Small intestine (tissue), 7 donors: ENCODE data around the gene UBA52. TPM values are rescaled to one million over a fixed set of nuclear protein-coding genes. Genes with fewer than 3 reads are reported as not detected.
"Not testable (repeated sequence)": the region's sequence is repeated elsewhere in the genome, so short reads cannot be mapped to it uniquely, and the experiment has no call there.

ENCODE experiments used
- DNase-seq, 2 donors: peaks; one replicate each; pipeline versions ENCODE4 v3.0.0 to v3.0.0-alpha.2; 2013
- FAIRE-seq: peaks from 2 replicates; lab custom pipeline; 2012; peaks lifted over from hg19 to GRCh38; lab: Jason Lieb, UNC
- H3K27ac ChIP-seq, 3 donors: one replicate each; pipeline ENCODE4 v1.5.1; 2013; ENCODE audit warnings: low read length in 2 of 3, mild to moderate bottlenecking in 2 of 3, control low read depth in 1 of 3, inconsistent platforms in 1 of 3, low read depth in 1 of 3, moderate library complexity in 1 of 3
- H3K27me3 ChIP-seq, 3 donors: one replicate each; pipeline ENCODE4 v1.6.1; 2013; ENCODE audit warnings: low read length in 3 of 3, inconsistent platforms in 1 of 3; ENCODE audit not compliant: control insufficient read depth in 3 of 3, insufficient read depth in 3 of 3
- H3K36me3 ChIP-seq, 3 donors: one replicate each; pipeline ENCODE4 v1.6.1; 2013; ENCODE audit warnings: low read length in 3 of 3, inconsistent platforms in 1 of 3, low read depth in 1 of 3, mild to moderate bottlenecking in 1 of 3, moderate library complexity in 1 of 3; ENCODE audit not compliant: control insufficient read depth in 3 of 3, insufficient read depth in 2 of 3
- H3K4me1 ChIP-seq, 3 donors: one replicate each; pipeline ENCODE4 v1.6.1; 2013; ENCODE audit warnings: low read length in 2 of 3, inconsistent platforms in 1 of 3, low read depth in 1 of 3, mild to moderate bottlenecking in 1 of 3, moderate library complexity in 1 of 3; ENCODE audit not compliant: control insufficient read depth in 3 of 3, insufficient read depth in 2 of 3
- H3K4me3 ChIP-seq, 3 donors: one replicate each; pipeline ENCODE4 v1.5.1; 2013; ENCODE audit warnings: low read length in 3 of 3, control low read depth in 1 of 3, inconsistent platforms in 1 of 3, low read depth in 1 of 3, mild to moderate bottlenecking in 1 of 3, moderate library complexity in 1 of 3
- H3K9me3 ChIP-seq, 2 donors: one replicate each; pipeline ENCODE4 v1.6.1; 2013; ENCODE audit warnings: low read depth in 1 of 2, low read length in 1 of 2; ENCODE audit not compliant: control insufficient read depth in 2 of 2, insufficient read depth in 1 of 2
- WGBS, 3 donors: extraction: QIAGEN DNeasy Blood & Tissue Kit; methylation state at CpG; one replicate each; pipeline ENCODE4 v1.1.7; 2013; 5-methylcytosine and 5-hydroxymethylcytosine counted together
- polyA plus RNA-seq, 4 donors: library from polyadenylated mRNA; stranded (reverse) in 3 of 4; unstranded in 1 of 4; fragments of 200-250 nt in 3 of 4; fragments of 120-200 nt in 1 of 4; gene quantifications; one replicate each; pipeline versions ENCODE4 v1.2.1 to v1.2.3, GENCODE V29; 2013
- donor health status: healthy with polysubstance abuse.
- donor health status: control.
- donor health status: control.
- donor health status: Bipolar disorder and iron deficiency.
- donor health status: healthy.

The UBA52 gene
- polyA plus RNA-seq, 4 donors = 741 to 1,139 (median 935) TPM

DNA sequence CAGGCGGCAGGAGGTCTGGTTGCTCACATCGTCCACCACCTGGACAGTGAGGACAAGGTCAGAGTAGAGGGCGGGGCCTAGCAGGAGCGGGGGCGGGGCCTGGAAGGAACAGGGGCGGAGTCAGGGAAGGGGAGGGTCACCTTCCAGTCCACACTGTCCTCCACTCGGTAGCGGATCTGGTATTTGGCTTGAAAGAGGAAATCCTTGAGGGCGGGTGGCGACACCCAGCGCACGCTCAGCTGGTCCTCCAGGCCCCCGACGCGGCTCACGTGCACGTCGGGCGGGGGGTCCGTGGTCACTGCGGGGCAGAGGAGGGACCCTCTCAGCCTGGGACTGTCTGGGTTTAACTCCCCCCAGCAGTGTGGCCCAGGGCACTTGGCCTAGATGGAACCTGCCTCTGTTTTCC is 25.1 kb downstream of the UBA52 start:
- Histone ChIP-seq H3K36me3 (peaks cover 0 to 7% (median 0%) of the 10 kb centered on the region in 3 donors), H3K4me3 (no peak overlapping the region), H3K9me3 (no peaks in the 10 kb centered on the region), H3K4me1 (peaks cover 0 to 11% (median 6%) of the 10 kb centered on the region in 3 donors), H3K27me3 (peaks cover under 1 to 64% (median 2%) of the 10 kb centered on the region in 3 donors), H3K27ac (no peak overlapping the region)
- DNase-seq = peak; percentile 32 to 33
- no peak for FAIRE-seq
- WGBS, 3 donors = 13 to 18% (median 14%) methylated on average over 20 to 21 of the region's 21 CpGs

DNA sequence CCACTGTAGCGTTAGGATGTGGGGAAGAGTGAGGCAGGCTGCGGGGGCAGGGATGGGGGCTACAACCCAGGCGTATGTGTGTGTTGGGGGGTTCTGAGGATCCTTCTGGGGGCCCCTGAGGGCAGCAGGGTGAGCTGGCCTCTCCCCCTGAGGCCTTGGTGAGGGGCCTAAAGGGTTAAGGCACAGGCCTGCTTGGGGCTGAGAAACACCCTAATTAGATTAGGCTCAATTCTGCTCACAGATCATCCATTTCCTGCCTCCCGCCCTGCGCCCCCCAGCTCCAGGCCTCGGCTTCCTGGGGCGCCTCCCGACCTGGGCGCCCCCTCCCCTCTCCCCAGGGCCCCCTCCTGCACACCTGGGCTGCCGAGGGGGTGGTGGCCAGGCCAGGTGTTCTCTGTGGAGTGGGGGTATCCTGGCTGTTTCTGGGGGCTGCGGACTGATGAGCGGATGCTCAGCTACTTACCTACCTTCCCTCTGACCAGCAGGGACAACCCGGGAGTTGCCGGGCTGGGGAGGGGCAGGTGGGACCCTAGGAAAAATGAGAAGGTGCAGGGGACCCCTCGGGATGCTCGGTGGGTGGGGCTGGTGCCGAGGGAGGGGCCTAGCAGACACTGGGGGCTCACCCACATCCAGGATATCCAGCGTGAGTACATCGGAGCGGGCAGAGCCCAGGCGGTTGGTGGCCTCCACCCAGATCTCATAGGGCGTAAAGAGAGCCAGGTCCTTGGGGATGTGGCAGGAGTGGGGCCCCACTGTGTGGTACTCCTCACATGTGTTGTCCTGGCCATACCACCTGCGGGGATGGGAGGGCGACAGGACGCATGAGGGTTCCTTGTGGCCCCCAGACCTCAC is 26.4 kb downstream of the UBA52 start:
- FAIRE-seq (no peak), DNase-seq (no peak)
- peaks cover 2 to 75% (median 8%) of the 10 kb centered on the region in 3 donors for H3K27me3 ChIP-seq
- 43 to 56% (median 53%) methylated on average over 18 to 25 of the region's 25 CpGs for WGBS, 3 donors
- no peaks in the 10 kb centered on the region for H3K9me3 ChIP-seq
- peaks cover 0 to 11% (median 6%) of the 10 kb centered on the region in 3 donors for H3K4me1 ChIP-seq
- no peaks in the 10 kb centered on the region for H3K36me3 ChIP-seq
- no peak overlapping the region for H3K4me3 ChIP-seq
- no peak overlapping the region for H3K27ac ChIP-seq

DNA sequence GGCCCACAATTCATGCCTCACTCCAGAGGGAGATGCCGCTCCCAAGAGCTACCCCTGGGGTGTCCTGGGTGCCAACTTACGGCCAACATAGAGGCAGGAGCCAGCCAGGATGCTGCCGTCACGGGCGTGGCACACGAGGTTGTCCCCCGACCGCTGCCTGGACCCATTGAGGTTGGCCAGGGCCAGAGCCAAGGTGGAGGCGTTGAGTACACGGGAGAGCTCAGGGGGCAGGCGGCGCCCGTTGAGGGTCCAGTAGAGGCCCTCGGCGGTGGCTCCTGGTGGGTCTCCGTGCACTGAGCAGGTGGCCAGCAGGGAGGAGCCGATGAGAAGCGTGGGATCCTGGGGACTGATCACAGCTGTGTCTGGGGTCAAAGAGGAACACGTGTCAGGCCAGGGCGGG is 27.8 kb downstream of the UBA52 start:
- no peak for FAIRE-seq
- Histone ChIP-seq H3K27me3 (peaks cover 9 to 89% (median 18%) of the 10 kb centered on the region in 3 donors), H3K36me3 (no peaks in the 10 kb centered on the region), H3K27ac (no peak overlapping the region), H3K9me3 (peaks cover 0 to 2% of the 10 kb centered on the region in 2 donors), H3K4me1 (peaks cover 0 to 10% (median 2%) of the 10 kb centered on the region in 3 donors), H3K4me3 (no peak overlapping the region)
- DNase-seq = no peak
- 63 to 85% (median 74%) methylated on average over 16 to 20 of the region's 20 CpGs for WGBS, 3 donors

DNA sequence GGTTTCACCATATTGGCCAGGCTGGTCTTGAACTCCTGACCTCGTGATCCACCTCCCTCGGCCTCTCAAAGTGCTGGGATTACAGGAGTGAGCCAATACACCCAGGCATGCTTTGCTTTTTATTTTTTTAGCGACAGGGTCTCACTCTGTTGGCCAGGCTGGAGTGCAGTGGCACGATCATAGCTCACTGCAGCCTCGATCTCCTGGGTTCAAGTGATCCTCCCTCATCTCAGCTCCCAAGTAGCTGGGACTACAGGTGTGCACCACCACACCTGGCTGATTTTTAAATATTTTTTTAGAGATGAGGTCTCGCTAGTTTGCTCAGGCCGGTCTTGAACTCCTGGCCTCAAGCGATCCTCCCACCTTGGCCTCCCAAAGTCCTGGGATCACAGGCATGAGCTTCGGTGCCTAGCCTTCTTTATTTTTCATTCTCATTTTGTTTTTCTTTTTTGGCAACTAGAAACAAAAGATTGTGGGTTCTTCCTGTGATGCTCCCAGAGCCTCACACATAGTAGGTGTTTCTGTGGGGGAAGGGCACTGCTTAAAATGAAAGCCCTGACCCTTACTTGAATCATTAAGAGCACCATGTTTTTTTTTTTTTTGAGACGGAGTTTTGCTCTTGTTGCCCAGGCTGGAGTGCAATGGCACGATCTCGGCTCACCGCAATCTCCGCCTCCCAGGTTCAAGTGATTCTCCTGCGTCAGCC is 29.2 kb downstream of the UBA52 start:
- H3K27ac ChIP-seq, H3K9me3 ChIP-seq, H3K36me3 ChIP-seq, FAIRE-seq, H3K4me3 ChIP-seq, DNase-seq, H3K4me1 ChIP-seq: not testable (repeated sequence)
- WGBS, 3 donors = 82 to 93% (median 88%) methylated on average over 15 of the region's 15 CpGs
- peaks cover 17 to 88% (median 32%) of the 10 kb centered on the region in 3 donors for H3K27me3 ChIP-seq

DNA sequence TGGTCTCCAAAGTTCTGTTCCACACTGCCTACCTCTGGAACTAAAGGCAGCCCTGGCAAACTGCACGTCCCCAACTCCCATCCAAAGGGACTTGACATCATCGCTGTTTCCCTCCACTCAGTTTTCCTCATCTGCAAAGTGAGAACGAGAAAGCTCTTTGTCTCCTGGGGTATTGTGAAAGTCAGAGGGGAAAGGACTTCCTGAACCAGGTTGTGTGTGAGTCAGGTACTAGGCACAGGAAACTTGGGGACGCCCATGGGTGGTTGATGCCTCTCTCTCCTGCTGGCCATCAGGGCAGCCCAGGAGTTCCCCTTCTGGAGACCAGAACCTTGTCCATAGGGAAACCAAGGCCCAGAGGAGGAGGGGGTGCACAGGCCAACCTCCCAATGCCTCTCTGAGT is 30.2 kb downstream of the UBA52 start:
- Histone ChIP-seq H3K27ac (no peak overlapping the region), H3K27me3 (peaks cover 23 to 82% (median 32%) of the 10 kb centered on the region in 3 donors), H3K9me3 (peaks cover 0 to 2% of the 10 kb centered on the region in 2 donors), H3K36me3 (no peaks in the 10 kb centered on the region), H3K4me1 (peaks cover 0 to 6% (median 0%) of the 10 kb centered on the region in 3 donors), H3K4me3 (no peak overlapping the region)
- DNase-seq (no peak), FAIRE-seq (no peak)
- WGBS, 3 donors = 73 to 79% (median 73%) methylated on average over 4 of the region's 4 CpGs

DNA sequence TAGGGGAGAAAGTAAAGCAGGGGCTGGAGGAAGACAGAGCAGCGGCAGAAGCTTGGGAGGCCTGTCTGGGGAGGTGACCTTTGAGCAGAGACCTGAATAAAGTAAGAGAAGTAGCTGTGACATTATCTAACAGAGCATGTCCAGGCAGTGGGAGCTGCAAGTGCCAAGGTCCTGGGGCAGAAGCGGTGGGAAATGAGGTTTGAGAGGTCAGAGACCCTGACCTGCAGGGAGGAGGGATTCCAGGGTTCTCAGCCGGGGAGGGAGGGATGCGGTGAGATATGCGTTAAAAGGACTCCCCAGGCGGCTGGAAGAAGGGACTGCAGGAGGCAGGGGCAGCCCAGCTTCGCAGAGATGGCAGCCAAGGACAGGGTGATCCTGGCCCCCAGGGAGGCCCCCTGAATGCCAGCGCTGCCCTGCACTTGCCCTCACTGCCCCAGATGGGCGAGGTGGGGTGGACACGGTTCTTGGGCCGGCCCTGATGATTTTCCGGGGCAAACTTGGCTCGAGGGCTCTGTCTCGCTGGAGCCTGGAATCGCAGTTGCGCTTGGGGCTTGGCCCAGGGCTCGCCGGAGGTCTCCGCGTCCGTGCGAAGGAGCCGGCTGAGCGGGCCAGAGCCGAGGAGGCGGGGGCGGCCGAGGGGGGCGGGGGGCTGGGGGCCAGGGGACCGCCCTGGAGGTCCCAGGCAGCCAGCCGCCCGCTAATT is 31.7 kb downstream of the UBA52 start:
- no peaks in the 10 kb centered on the region for H3K36me3 ChIP-seq
- no peak overlapping the region for H3K27ac ChIP-seq
- WGBS, 3 donors = 6 to 9% (median 8%) methylated on average over 15 to 32 of the region's 32 CpGs
- H3K4me3 ChIP-seq = no peak overlapping the region
- peaks cover 34 to 84% (median 43%) of the 10 kb centered on the region in 3 donors for H3K27me3 ChIP-seq
- FAIRE-seq (no peak), DNase-seq (peak; percentile 11 to 41)
- H3K9me3 ChIP-seq = peaks cover 0 to 2% of the 10 kb centered on the region in 2 donors
- peaks cover 0 to 11% (median 0%) of the 10 kb centered on the region in 3 donors for H3K4me1 ChIP-seq

DNA sequence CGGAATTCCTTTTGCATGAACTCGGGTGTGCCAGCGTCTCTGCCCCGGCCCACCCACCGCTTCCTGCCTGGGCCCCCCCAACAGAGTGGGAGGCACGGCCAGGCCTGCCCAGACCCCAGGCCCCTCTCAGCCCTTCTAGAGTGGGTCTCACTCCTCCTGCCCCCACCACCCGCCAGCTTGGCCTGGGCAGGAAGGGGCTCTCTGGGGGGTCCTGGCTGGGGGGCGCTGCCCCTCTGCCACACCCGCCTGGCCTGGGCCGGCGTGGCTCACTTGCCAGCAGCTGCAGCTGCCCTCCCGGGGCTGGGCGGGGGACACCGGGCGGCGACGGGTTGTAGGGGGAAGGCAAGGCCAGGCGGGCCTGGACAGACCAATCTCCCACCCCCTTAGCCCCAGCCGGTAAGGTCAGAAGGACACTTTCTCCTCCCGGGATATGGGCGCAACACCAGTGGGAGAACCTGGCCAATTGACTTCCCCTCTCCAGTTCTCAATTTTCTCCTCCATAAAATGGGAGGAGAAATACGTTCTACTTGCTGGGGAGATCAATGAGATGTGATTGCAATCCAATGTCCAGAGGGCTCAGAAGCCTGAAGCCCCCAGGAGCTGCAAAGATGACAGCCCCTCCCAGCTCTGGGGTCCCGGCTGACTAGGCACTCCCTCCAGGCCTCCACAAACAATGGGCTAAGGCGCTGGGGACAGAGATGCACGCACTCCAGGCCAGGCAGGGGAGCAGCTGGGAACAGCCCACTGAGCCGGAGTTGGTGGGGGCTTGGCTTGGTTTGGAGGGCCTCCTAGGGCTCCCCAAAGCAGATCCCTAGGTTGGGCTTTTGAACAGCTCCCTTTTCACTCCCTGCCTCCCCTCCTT is 32.5 kb downstream of the UBA52 start:
- Histone ChIP-seq H3K27ac (no peak overlapping the region), H3K36me3 (no peaks in the 10 kb centered on the region), H3K9me3 (peaks cover 0 to 2% of the 10 kb centered on the region in 2 donors), H3K4me3 (no peak overlapping the region), H3K4me1 (peaks cover 0 to 11% (median 0%) of the 10 kb centered on the region in 3 donors), H3K27me3 (peaks cover 37 to 84% (median 48%) of the 10 kb centered on the region in 3 donors)
- 9 to 13% (median 11%) methylated on average over 20 to 26 of the region's 26 CpGs for WGBS, 3 donors
- no peak for DNase-seq
- FAIRE-seq = no peak
